HepG2 (cell line): ENCODE data around the gene ACE2.

Experiments
- ARNT2 ChIP-seq: sonication (generic); formaldehyde crosslinking; IDR thresholded peaks from 2 replicates; pipeline ENCODE4 v1.8.0; 2022; ENCODE audit warnings: mild to moderate bottlenecking, low read depth, missing genetic modification reagents, moderate library complexity
- CAMTA2 ChIP-seq: sonication (generic); formaldehyde crosslinking; IDR thresholded peaks from 2 replicates; pipeline ENCODE4 v1.4.0; 2020; ENCODE audit warnings: mild to moderate bottlenecking, missing genetic modification reagents, borderline replicate concordance
- EEA1 ChIP-seq: sonication (generic); formaldehyde crosslinking; IDR thresholded peaks from 2 replicates; pipeline ENCODE4 v1.5.1; 2020; ENCODE audit warnings: mild to moderate bottlenecking, missing genetic modification reagents, borderline replicate concordance
- JUN ChIP-seq: sonication (generic); formaldehyde crosslinking; IDR thresholded peaks from 2 replicates; pipeline ENCODE4 v1.4.0; 2020; ENCODE audit warnings: mild to moderate bottlenecking, missing genetic modification reagents
- NFE2L1 ChIP-seq: sonication (generic); formaldehyde crosslinking; IDR thresholded peaks from 2 replicates; pipeline ENCODE4 v1.4.0; 2020; ENCODE audit warnings: missing genetic modification reagents, mild to moderate bottlenecking, borderline replicate concordance
- POLR2A ChIP-seq, 2 experiments: IDR thresholded peaks; 2 replicates each; pipeline ENCODE4 v1.6.1; 2011; ENCODE audit warnings: low read depth in 2 of 2, low read length in 2 of 2, mild to moderate bottlenecking in 1 of 2, moderate library complexity in 1 of 2; ENCODE audit not compliant: insufficient read depth in 1 of 2
- RBFOX2 ChIP-seq: fragments of 200-400 bp; formaldehyde crosslinking; IDR thresholded peaks from 2 replicates; pipeline ENCODE4 v1.6.1; 2017; ENCODE audit warnings: low read depth, mild to moderate bottlenecking, low read length
- TAF1 ChIP-seq: sonication (generic); formaldehyde crosslinking; IDR thresholded peaks from 2 replicates; pipeline ENCODE4 v1.4.0; 2020; ENCODE audit warnings: missing genetic modification reagents
- ZFP90 ChIP-seq: sonication (generic); formaldehyde crosslinking; IDR thresholded peaks from 2 replicates; pipeline ENCODE4 v1.8.0; 2022; ENCODE audit warnings: missing genetic modification reagents, mild to moderate bottlenecking, inconsistent platforms, borderline replicate concordance
- ZNF777 ChIP-seq: sonication (generic); formaldehyde crosslinking; IDR thresholded peaks from 2 replicates; pipeline ENCODE4 v1.4.0; 2020; ENCODE audit warnings: missing genetic modification reagents

- TF ChIP-seq NFE2L1 (CRISPR knock-in tag) (no peak), ARNT2 (CRISPR knock-in tag) (no peak), EEA1 (no peak), ZNF777 (CRISPR knock-in tag) (no peak), RBFOX2 (no peak), POLR2A (IDR thresholded peaks at IDR 0.05; ENCODE audit: insufficient read depth in 1 of 2, low read depth in 2 of 2, low read length in 2 of 2) (no peak), CAMTA2 (CRISPR knock-in tag) (no peak), TAF1 (CRISPR knock-in tag) (no peak), JUN (no peak), ZFP90 (no peak)
These were observed 35.7 kb downstream of the ACE2 start for GRCh38 chrX:15564981-15565579.
